HCT116 (cell line): ENCODE results near the gene IFNL1. TPM values are rescaled to one million over a fixed set of nuclear protein-coding genes. Genes with fewer than 3 reads are reported as not detected.

ENCODE experiments used
- ATAC-seq: fragments of 200-7000 bp; cut with Tn5 transposase; 2 replicates; pipeline ENCODE4 v1.9.1; 2020; ENCODE audit warnings: mild to moderate bottlenecking, moderate library complexity
- BruUV-seq: library from RNA; stranded (reverse); fragments of 400-500 nt; replicated peaks from 2 replicates; lab custom pipeline; 2021; lab: Mats Ljungman, UMichigan
- CTCF ChIA-PET: fragments of 300-600 bp; sonication (Branson Sonifier 250); formaldehyde crosslinking; loops from one replicate; lab custom pipeline; 2021; ENCODE audit warnings: antibody characterized with exemption; lab: Charles Lee
- POLR2A ChIA-PET: fragments of 300-600, 350-600 bp; sonication (Branson Sonifier 250); formaldehyde crosslinking; loops from one replicate; lab custom pipeline; 2021; ENCODE audit warnings: antibody characterized with exemption; lab: Charles Lee
- RAD21 ChIA-PET, 2 experiments: fragments of 300-600 bp; sonication (Branson Sonifier 250); formaldehyde crosslinking; loops; one replicate each; lab custom pipeline; 2023; ENCODE audit warnings: low total read pairs in 2 of 2; ENCODE audit not compliant: uncharacterized antibody in 2 of 2, unreplicated experiment in 2 of 2, low non-redundant PET in 1 of 2; lab: Charles Lee
- DNase-seq: peaks from one replicate; pipeline ENCODE4 v3.0.0-alpha.2; 2010; ENCODE audit warnings: low read depth, low spot score
- H2AFZ ChIP-seq: fragments of 200-600 bp; shearing (Covaris generic), sonication (generic); 2 replicates; pipeline ENCODE4 v1.6.1; 2017; ENCODE audit warnings: low read depth, mixed run types, mixed read lengths, antibody characterized with exemption, low read length; ENCODE audit not compliant: poor library complexity, severe bottlenecking
- H3K27ac ChIP-seq: 2 replicates; pipeline ENCODE4 v1.5.1; 2012; ENCODE audit warnings: low read depth, low read length
- H3K27me3 ChIP-seq: fragments of 200-600 bp; sonication (generic); 2 replicates; pipeline ENCODE4 v1.6.1; 2016; ENCODE audit warnings: mixed run types, low read length, mixed read lengths; ENCODE audit not compliant: insufficient read depth
- H3K36me3 ChIP-seq, 2 experiments: fragments of 200-500 bp in 1 of 2; fragments of 200-600 bp in 1 of 2; sonication (Bioruptor generic) in 1 of 2; sonication (generic) in 1 of 2; 2 replicates each; pipeline versions ENCODE4 v1.5.1 to v1.6.1; 2014 to 2016; ENCODE audit warnings: low read length in 2 of 2, inconsistent platforms in 1 of 2, mixed read lengths in 1 of 2, mixed run types in 1 of 2; ENCODE audit not compliant: insufficient read depth in 2 of 2, control insufficient read depth in 1 of 2
- H3K4me1 ChIP-seq, 2 experiments: fragments of 200-600 bp in 1 of 2; sonication (generic) in 1 of 2; 2 replicates each; pipeline versions ENCODE4 v1.5.1 to v1.6.1; 2012 to 2017; ENCODE audit warnings: low read length in 2 of 2, inconsistent platforms in 1 of 2, mild to moderate bottlenecking in 1 of 2, mixed read lengths in 1 of 2, mixed run types in 1 of 2, moderate library complexity in 1 of 2; ENCODE audit not compliant: insufficient read depth in 2 of 2, control insufficient read depth in 1 of 2
- H3K4me2 ChIP-seq: fragments of 200-600 bp; sonication (generic); 2 replicates; pipeline ENCODE4 v1.6.1; 2017; ENCODE audit warnings: mixed run types, low read length, mixed read lengths
- H3K4me3 ChIP-seq, 2 experiments: fragments of 200-600 bp in 1 of 2; sonication (generic) in 1 of 2; replicated peaks in 1 of 2; 2 replicates each; pipeline ENCODE4 v1.5.1; 2011 to 2016; ENCODE audit warnings: low read length in 2 of 2, control low read depth in 1 of 2, low read depth in 1 of 2, mild to moderate bottlenecking in 1 of 2, mixed read lengths in 1 of 2, mixed run types in 1 of 2
- H3K79me2 ChIP-seq: fragments of 200-600 bp; sonication (generic); 2 replicates; pipeline ENCODE4 v1.6.1; 2017; ENCODE audit warnings: mild to moderate bottlenecking, mixed run types, low read length, moderate library complexity, mixed read lengths; ENCODE audit not compliant: insufficient read depth
- H3K9ac ChIP-seq: fragments of 200-600 bp; sonication (generic); 2 replicates; pipeline ENCODE4 v1.6.1; 2016; ENCODE audit warnings: low read length, mixed read lengths
- H3K9me2 ChIP-seq: fragments of 200-600 bp; sonication (generic), shearing (Covaris generic); 2 replicates; pipeline ENCODE4 v1.6.1; 2017; ENCODE audit warnings: mixed run types, mild to moderate bottlenecking, moderate library complexity; ENCODE audit not compliant: insufficient read depth
- H3K9me3 ChIP-seq, 2 experiments: fragments of 200-500 bp in 1 of 2; fragments of 200-600 bp in 1 of 2; sonication (Bioruptor generic) in 1 of 2; sonication (generic) in 1 of 2; 2 replicates each; pipeline ENCODE4 v1.6.1; 2014 to 2017; ENCODE audit warnings: low read length in 2 of 2, mixed read lengths in 2 of 2, inconsistent platforms in 1 of 2, low read depth in 1 of 2, mild to moderate bottlenecking in 1 of 2, mixed run types in 1 of 2, moderate library complexity in 1 of 2; ENCODE audit not compliant: control insufficient read depth in 1 of 2, insufficient read depth in 1 of 2
- H4K20me1 ChIP-seq: fragments of 200-600 bp; sonication (generic), shearing (Covaris generic); 2 replicates; pipeline ENCODE4 v1.6.1; 2017; ENCODE audit warnings: mixed run types, mild to moderate bottlenecking, moderate library complexity; ENCODE audit not compliant: insufficient read depth
- CBX3 ChIP-seq: IDR thresholded peaks from 2 replicates; pipeline ENCODE4 v1.6.1; 2012; ENCODE audit warnings: low read depth
- CEBPB ChIP-seq: IDR thresholded peaks from 2 replicates; pipeline ENCODE4 v1.6.1; 2012; ENCODE audit warnings: low read depth
- EGR1 ChIP-seq: IDR thresholded peaks from 2 replicates; pipeline ENCODE4 v1.6.1; 2012; ENCODE audit warnings: low read depth
- ELF1 ChIP-seq: IDR thresholded peaks from 2 replicates; pipeline ENCODE4 v1.6.1; 2012; ENCODE audit warnings: low read depth, borderline replicate concordance
- EZH2 ChIP-seq: fragments of 200-600 bp; sonication (generic); IDR thresholded peaks from 2 replicates; pipeline ENCODE4 v1.6.1; 2017; ENCODE audit warnings: antibody characterized with exemption, mixed run types
- FOSL1 ChIP-seq: IDR thresholded peaks from 2 replicates; pipeline ENCODE4 v1.6.1; 2012; ENCODE audit warnings: low read depth
- POLR2A ChIP-seq: IDR thresholded peaks from 2 replicates; pipeline ENCODE4 v1.7.0; 2011; ENCODE audit warnings: borderline replicate concordance; ENCODE audit not compliant: insufficient read depth, insufficient read length; ENCODE audit errors: extremely low read depth
- TCF7L2 ChIP-seq: IDR thresholded peaks from 2 replicates; pipeline ENCODE4 v1.7.0; 2011; ENCODE audit warnings: borderline replicate concordance, inconsistent platforms; ENCODE audit not compliant: insufficient read depth, insufficient read length; ENCODE audit errors: extremely low read depth
- intact Hi-C: fragments of 100-400 bp; cut with micrococcal nuclease; formaldehyde crosslinking; loops from 2 replicates; pipeline ENCODE4 v1.10.0; 2022
- total RNA-seq: library from RNA; stranded (reverse); gene quantifications from one replicate; pipeline ENCODE4 v1.2.1, GENCODE V29; 2021; ENCODE audit not compliant: unreplicated experiment
- TF ChIP-seq, protein P1 (sequence below): IDR thresholded peaks from 2 replicates; pipeline ENCODE4 v1.6.1; 2012
- TF ChIP-seq, protein P2 (sequence below): IDR thresholded peaks from 2 replicates; pipeline ENCODE4 v1.6.1; 2012; ENCODE audit warnings: low read depth

IFNL1 gene
- total RNA-seq, 1 experiment from 2014 or later: not detected

DNA sequence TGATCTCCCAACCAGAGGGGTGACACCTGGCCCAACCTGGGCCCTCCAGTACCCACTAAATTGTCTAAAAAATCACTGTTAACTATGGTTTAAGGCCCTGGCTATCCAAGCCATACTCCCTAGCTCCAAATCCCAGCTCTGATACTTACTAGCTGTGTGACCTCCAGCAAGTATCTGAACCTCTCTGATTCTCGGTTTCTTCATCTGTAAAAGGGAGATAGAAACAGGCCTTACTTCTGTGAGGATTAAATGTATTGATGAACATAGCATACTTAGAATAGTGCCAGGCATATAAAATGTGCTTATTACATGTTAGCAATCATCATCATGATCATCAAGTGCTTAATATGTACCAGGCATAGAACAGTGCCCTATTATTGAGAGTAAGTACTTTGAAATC lies 19.7 kb downstream of the IFNL1 start:
- Histone ChIP-seq H4K20me1 (no peaks in the 10 kb centered on the region), H3K4me3 (no peak overlapping the region), H3K9me3 (no peaks in the 10 kb centered on the region), H2AFZ (no peak overlapping the region), H3K36me3 (peaks cover 6 to 10% of the 10 kb centered on the region in 2 experiments), H3K79me2 (peaks cover 34% of the 10 kb centered on the region), H3K4me2 (no peak overlapping the region), H3K27me3 (no peaks in the 10 kb centered on the region), H3K4me1 (peaks cover 3 to 9% of the 10 kb centered on the region in 2 experiments; a peak in 3 of 4 replicates), H3K27ac (no peak overlapping the region), H3K9ac (no peak overlapping the region), H3K9me2 (no peaks in the 10 kb centered on the region)
- ChIA-PET RAD21 (no interaction called here), CTCF (no interaction called here), POLR2A (no interaction called here)
- DNase-seq (no peak), ATAC-seq (no peak)
- no peak for TF ChIP-seq TCF7L2
- no peak for TF ChIP-seq POLR2A
- no peak for TF ChIP-seq ELF1
- no peak for TF ChIP-seq EGR1
- TF ChIP-seq, protein P1, sequence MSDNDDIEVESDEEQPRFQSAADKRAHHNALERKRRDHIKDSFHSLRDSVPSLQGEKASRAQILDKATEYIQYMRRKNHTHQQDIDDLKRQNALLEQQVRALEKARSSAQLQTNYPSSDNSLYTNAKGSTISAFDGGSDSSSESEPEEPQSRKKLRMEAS: no peak
- TF ChIP-seq CEBPB: no peak
- no peak for TF ChIP-seq EZH2
- TF ChIP-seq FOSL1: no peak
- no peak for TF ChIP-seq CBX3
- TF ChIP-seq, protein P2, sequence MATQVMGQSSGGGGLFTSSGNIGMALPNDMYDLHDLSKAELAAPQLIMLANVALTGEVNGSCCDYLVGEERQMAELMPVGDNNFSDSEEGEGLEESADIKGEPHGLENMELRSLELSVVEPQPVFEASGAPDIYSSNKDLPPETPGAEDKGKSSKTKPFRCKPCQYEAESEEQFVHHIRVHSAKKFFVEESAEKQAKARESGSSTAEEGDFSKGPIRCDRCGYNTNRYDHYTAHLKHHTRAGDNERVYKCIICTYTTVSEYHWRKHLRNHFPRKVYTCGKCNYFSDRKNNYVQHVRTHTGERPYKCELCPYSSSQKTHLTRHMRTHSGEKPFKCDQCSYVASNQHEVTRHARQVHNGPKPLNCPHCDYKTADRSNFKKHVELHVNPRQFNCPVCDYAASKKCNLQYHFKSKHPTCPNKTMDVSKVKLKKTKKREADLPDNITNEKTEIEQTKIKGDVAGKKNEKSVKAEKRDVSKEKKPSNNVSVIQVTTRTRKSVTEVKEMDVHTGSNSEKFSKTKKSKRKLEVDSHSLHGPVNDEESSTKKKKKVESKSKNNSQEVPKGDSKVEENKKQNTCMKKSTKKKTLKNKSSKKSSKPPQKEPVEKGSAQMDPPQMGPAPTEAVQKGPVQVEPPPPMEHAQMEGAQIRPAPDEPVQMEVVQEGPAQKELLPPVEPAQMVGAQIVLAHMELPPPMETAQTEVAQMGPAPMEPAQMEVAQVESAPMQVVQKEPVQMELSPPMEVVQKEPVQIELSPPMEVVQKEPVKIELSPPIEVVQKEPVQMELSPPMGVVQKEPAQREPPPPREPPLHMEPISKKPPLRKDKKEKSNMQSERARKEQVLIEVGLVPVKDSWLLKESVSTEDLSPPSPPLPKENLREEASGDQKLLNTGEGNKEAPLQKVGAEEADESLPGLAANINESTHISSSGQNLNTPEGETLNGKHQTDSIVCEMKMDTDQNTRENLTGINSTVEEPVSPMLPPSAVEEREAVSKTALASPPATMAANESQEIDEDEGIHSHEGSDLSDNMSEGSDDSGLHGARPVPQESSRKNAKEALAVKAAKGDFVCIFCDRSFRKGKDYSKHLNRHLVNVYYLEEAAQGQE: no peak
- BruUV-seq: no TSS peak
- intact Hi-C loops: no loop called here
